Ovary (tissue), 3 donors: ENCODE data around the gene ARHGAP22.

Experiments used
- EP300 ChIP-seq: sonication (generic); formaldehyde crosslinking; IDR thresholded peaks from one replicate; pipeline ENCODE4 v1.6.1; 2017; ENCODE audit warnings: antibody characterized with exemption
- POLR2A ChIP-seq: fragments of 450-650 bp; IDR thresholded peaks from one replicate; pipeline ENCODE4 v1.6.1; 2017; ENCODE audit warnings: antibody characterized with exemption, mild to moderate bottlenecking, moderate library complexity
- TF ChIP-seq, protein P1 (sequence below), 3 donors: fragments of 450-650 bp in 2 of 3; fragments of 200-600 bp in 1 of 3; IDR thresholded peaks; one replicate each; pipeline versions ENCODE4 v1.5.1 to v1.8.0; 2016 to 2022; ENCODE audit warnings: antibody characterized with exemption in 3 of 3, mild to moderate bottlenecking in 1 of 3
- donor health status: DM: no; HTN: no; CAD: no.

DNA sequence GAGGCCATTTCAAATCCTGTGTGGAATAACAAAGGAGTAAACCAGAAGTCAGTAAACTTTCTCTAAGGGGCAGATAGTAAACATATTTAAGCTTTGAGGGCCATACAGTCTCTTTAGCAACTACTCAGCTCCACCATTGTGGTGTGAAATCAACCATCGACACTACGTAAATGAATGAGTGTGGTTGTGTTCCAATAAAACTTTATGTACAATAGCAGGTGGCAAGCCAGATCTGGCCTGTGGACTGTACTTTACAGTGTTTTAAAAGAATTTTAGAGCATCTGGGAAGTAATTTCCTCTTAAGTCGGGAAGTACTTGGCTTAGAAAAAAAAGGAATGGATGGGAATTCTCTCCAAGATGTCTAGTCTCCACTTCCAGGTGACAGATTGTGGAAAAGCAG is 71.3 kb downstream of the ARHGAP22 start:
- no peak for TF ChIP-seq EP300
- TF ChIP-seq, protein P1, sequence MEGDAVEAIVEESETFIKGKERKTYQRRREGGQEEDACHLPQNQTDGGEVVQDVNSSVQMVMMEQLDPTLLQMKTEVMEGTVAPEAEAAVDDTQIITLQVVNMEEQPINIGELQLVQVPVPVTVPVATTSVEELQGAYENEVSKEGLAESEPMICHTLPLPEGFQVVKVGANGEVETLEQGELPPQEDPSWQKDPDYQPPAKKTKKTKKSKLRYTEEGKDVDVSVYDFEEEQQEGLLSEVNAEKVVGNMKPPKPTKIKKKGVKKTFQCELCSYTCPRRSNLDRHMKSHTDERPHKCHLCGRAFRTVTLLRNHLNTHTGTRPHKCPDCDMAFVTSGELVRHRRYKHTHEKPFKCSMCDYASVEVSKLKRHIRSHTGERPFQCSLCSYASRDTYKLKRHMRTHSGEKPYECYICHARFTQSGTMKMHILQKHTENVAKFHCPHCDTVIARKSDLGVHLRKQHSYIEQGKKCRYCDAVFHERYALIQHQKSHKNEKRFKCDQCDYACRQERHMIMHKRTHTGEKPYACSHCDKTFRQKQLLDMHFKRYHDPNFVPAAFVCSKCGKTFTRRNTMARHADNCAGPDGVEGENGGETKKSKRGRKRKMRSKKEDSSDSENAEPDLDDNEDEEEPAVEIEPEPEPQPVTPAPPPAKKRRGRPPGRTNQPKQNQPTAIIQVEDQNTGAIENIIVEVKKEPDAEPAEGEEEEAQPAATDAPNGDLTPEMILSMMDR (IDR thresholded peaks at IDR 0.05): no peak
- TF ChIP-seq POLR2A: no peak
